HepG2 (cell line): ENCODE data around the gene KCTD6. TPM values are rescaled to one million over a fixed set of nuclear protein-coding genes. Genes with fewer than 3 reads are reported as not detected.

Experiments
- ATAC-seq: fragments of 200-7000 bp; cut with Tn5 transposase; 3 replicates; pipeline ENCODE4 v1.9.1; 2020; ENCODE audit warnings: mild to moderate bottlenecking, moderate library complexity
- BruUV-seq: library from RNA; stranded (reverse); fragments of 400-500 nt; replicated peaks from 2 replicates; lab custom pipeline; 2021; lab: Mats Ljungman, UMichigan
- CTCF ChIA-PET: fragments of 300-600 bp; formaldehyde crosslinking; extraction: SDS; loops from one replicate; lab custom pipeline; 2021; ENCODE audit warnings: low total read pairs, inconsistent platforms, low intra/inter-chr PET ratio; lab: Yijun Ruan, JAX
- POLR2A ChIA-PET: fragments of 350-600 bp; sonication (Branson Sonifier 250); formaldehyde crosslinking; loops from one replicate; lab custom pipeline; 2020; ENCODE audit warnings: antibody characterized with exemption, inconsistent platforms; lab: Yijun Ruan, JAX
- DNase-seq: peaks from one replicate; pipeline ENCODE4 v3.0.0-alpha.2; 2015; ENCODE audit warnings: low spot score
- FAIRE-seq: peaks from 3 replicates; lab custom pipeline; 2011; peaks lifted over from hg19 to GRCh38; lab: Jason Lieb, UNC
- H2AFZ ChIP-seq: one replicate; pipeline ENCODE4 v1.6.1; 2011; ENCODE audit warnings: low read length, inconsistent platforms
- H3K27ac ChIP-seq: fragments of 300-600 bp; 3 replicates; pipeline ENCODE4 v1.8.0; 2011; ENCODE audit warnings: mixed run types, mild to moderate bottlenecking, mixed read lengths, low read length, inconsistent platforms; ENCODE audit not compliant: insufficient read depth; ENCODE audit errors: extremely low read length
- H3K27me3 ChIP-seq, 2 experiments: fragments of 200-600 bp in 1 of 2; 2 replicates in 1 of 2; 3 replicates in 1 of 2; pipeline versions ENCODE4 v1.6.0 to v1.8.0; 2011; ENCODE audit warnings: low read length in 2 of 2, mild to moderate bottlenecking in 2 of 2, moderate library complexity in 2 of 2, inconsistent platforms in 1 of 2; ENCODE audit not compliant: insufficient read depth in 2 of 2, control insufficient read depth in 1 of 2
- H3K36me3 ChIP-seq, 2 experiments: fragments of 200-600 bp in 1 of 2; replicated peaks in 1 of 2; 2 replicates in 1 of 2; 3 replicates in 1 of 2; pipeline versions ENCODE4 v1.5.1 to v1.8.0; 2011; ENCODE audit warnings: low read length in 2 of 2, inconsistent platforms in 1 of 2; ENCODE audit not compliant: insufficient read depth in 2 of 2, control insufficient read depth in 1 of 2
- H3K4me1 ChIP-seq: 2 replicates; pipeline ENCODE4 v1.5.1; 2012; ENCODE audit warnings: low read length, inconsistent platforms; ENCODE audit not compliant: insufficient read depth
- H3K4me2 ChIP-seq: 2 replicates; pipeline ENCODE4 v1.6.0; 2011; ENCODE audit warnings: low read depth, low read length, inconsistent platforms
- H3K4me3 ChIP-seq, 3 experiments: fragments of 200-600 bp in 1 of 3; sonication (generic), shearing (Covaris generic) in 1 of 3; replicated peaks in 1 of 3; 2 replicates each; pipeline ENCODE4 v1.5.1; 2011 to 2016; ENCODE audit warnings: low read length in 3 of 3, inconsistent platforms in 2 of 3, low read depth in 2 of 3, mild to moderate bottlenecking in 2 of 3, control low read depth in 1 of 3, mixed read lengths in 1 of 3; ENCODE audit not compliant: insufficient read depth in 1 of 3
- H3K79me2 ChIP-seq: one replicate; pipeline ENCODE4 v1.6.1; 2011; ENCODE audit warnings: low read length, inconsistent platforms; ENCODE audit not compliant: insufficient read depth
- H3K9ac ChIP-seq: 2 replicates; pipeline ENCODE4 v1.6.0; 2011; ENCODE audit warnings: mild to moderate bottlenecking, low read depth, low read length, inconsistent platforms; ENCODE audit not compliant: insufficient read depth
- H3K9me3 ChIP-seq: 2 replicates; pipeline ENCODE4 v1.5.1; 2012; ENCODE audit warnings: mild to moderate bottlenecking, low read length
- H4K20me1 ChIP-seq: 2 replicates; pipeline ENCODE4 v1.6.0; 2011; ENCODE audit warnings: inconsistent platforms, mild to moderate bottlenecking, low read length, moderate library complexity; ENCODE audit not compliant: insufficient read depth
- FOXP1 ChIP-seq, 2 experiments: fragments of 450-650 bp in 1 of 2; IDR thresholded peaks; 2 replicates each; pipeline ENCODE4 v1.6.1; 2017 to 2018; ENCODE audit warnings: antibody characterized with exemption in 1 of 2
- KDM2A ChIP-seq: sonication (generic); formaldehyde crosslinking; IDR thresholded peaks from 2 replicates; pipeline ENCODE4 v1.4.0; 2020; ENCODE audit warnings: low read depth, missing genetic modification reagents, borderline replicate concordance
- NKX3-1 ChIP-seq: sonication (generic); formaldehyde crosslinking; IDR thresholded peaks from 2 replicates; pipeline ENCODE4 v1.5.0; 2020; ENCODE audit warnings: missing genetic modification reagents
- RARG ChIP-seq: sonication (generic); formaldehyde crosslinking; IDR thresholded peaks from 2 replicates; pipeline ENCODE4 v1.4.0; 2020; ENCODE audit warnings: low read depth, mild to moderate bottlenecking, missing genetic modification reagents
- RFXAP ChIP-seq: sonication (generic); formaldehyde crosslinking; IDR thresholded peaks from 2 replicates; pipeline ENCODE4 v1.4.0; 2020; ENCODE audit warnings: missing genetic modification reagents, borderline replicate concordance
- TAF15 ChIP-seq: fragments of 200-400 bp; formaldehyde crosslinking; IDR thresholded peaks from one replicate; pipeline ENCODE4 v1.6.1; 2018; ENCODE audit warnings: mild to moderate bottlenecking, low read depth, low read length; ENCODE audit not compliant: poor library complexity, severe bottlenecking
- ZFX ChIP-seq: sonication (generic); formaldehyde crosslinking; IDR thresholded peaks from 2 replicates; pipeline ENCODE4 v1.4.0; 2020; ENCODE audit warnings: mild to moderate bottlenecking, low read depth, missing genetic modification reagents, moderate library complexity
- ZNF549 ChIP-seq: sonication (generic); formaldehyde crosslinking; IDR thresholded peaks from 2 replicates; pipeline ENCODE4 v1.5.0; 2020; ENCODE audit warnings: missing genetic modification reagents
- WGBS: methylation state at CpG from one replicate; pipeline ENCODE4 v1.1.6; 2017; ENCODE audit warnings: low lambda C conversion rate; 5-methylcytosine and 5-hydroxymethylcytosine counted together
- in situ Hi-C: cut with HindIII; loops from 2 replicates; pipeline ENCODE4 v1.10.0; 2017; ENCODE audit warnings: low pct_unique_long_range_greater_than_20kb; ENCODE audit not compliant: extremely low pct_ligation_motif_present
- intact Hi-C: fragments of 100-400 bp; cut with micrococcal nuclease; formaldehyde crosslinking; loops from one replicate; pipeline ENCODE4 v1.10.0; 2022; ENCODE audit not compliant: unreplicated experiment
- polyA plus RNA-seq, 8 experiments: library from polyadenylated mRNA; depleted of rRNA in 3 of 8; stranded (reverse) in 7 of 8; unstranded in 1 of 8; fragments of >200 nt; fragmentation: Illumina TruSeq in 4 of 8; extraction: Trizol in 4 of 8; gene quantifications; 2 replicates each; pipeline versions ENCODE4 v1.2.1 to v1.2.3, GENCODE V29; 2011 to 2016; ENCODE audit warnings: low read depth in 4 of 8, missing spikeins in 1 of 8, mixed read lengths in 1 of 8; ENCODE audit not compliant: insufficient read depth in 1 of 8
- total RNA-seq, 5 experiments: library from RNA; depleted of rRNA; stranded (reverse); fragments of >200 nt; fragmentation: Illumina TruSeq; extraction: Trizol; gene quantifications; 2 replicates each; pipeline ENCODE4 v1.2.3, GENCODE V29; 2016; ENCODE audit warnings: low read depth in 1 of 5
- TF ChIP-seq, protein P1 (sequence below): sonication (generic); formaldehyde crosslinking; IDR thresholded peaks from 2 replicates; pipeline ENCODE4 v1.8.0; 2022; ENCODE audit warnings: mild to moderate bottlenecking, missing genetic modification reagents, moderate library complexity
- TF ChIP-seq, protein P2 (sequence below): sonication (generic); formaldehyde crosslinking; IDR thresholded peaks from 2 replicates; pipeline ENCODE4 v1.4.0; 2020; ENCODE audit warnings: missing genetic modification reagents

Gene KCTD6
- total and polyA plus RNA-seq, 2 of the 13 experiments (the other 11 are each of a cell fraction or from before 2014, with no cell fraction given) = 13.4 to 14.2 TPM

DNA sequence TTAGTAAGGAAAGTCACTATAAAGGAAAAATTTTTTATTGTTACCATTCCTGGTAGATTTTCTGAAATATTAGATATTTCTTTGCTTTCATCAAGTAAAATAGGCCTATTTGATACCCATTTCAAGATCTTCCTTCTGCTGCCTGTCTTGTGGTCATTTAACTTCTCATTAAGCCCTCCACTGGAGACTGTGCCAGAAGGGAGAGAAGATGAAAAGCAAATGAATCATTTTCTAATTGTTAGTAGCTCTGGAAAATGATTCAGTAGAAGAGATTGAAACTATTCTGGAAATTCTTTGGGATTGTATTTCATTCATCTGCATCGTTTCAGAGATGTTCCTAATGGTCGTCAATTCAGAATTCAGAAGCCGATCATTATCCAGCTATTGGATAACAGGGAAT is 3.2 kb downstream of the KCTD6 start (continued):
- TF ChIP-seq, protein P1, sequence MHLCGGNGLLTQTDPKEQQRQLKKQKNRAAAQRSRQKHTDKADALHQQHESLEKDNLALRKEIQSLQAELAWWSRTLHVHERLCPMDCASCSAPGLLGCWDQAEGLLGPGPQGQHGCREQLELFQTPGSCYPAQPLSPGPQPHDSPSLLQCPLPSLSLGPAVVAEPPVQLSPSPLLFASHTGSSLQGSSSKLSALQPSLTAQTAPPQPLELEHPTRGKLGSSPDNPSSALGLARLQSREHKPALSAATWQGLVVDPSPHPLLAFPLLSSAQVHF (CRISPR knock-in tag) = no peak
- TF ChIP-seq ZNF549 (CRISPR knock-in tag) (no peak), TAF15 (no peak), RFXAP (CRISPR knock-in tag) (no peak), NKX3-1 (CRISPR knock-in tag) (no peak)
- TF ChIP-seq, protein P2, sequence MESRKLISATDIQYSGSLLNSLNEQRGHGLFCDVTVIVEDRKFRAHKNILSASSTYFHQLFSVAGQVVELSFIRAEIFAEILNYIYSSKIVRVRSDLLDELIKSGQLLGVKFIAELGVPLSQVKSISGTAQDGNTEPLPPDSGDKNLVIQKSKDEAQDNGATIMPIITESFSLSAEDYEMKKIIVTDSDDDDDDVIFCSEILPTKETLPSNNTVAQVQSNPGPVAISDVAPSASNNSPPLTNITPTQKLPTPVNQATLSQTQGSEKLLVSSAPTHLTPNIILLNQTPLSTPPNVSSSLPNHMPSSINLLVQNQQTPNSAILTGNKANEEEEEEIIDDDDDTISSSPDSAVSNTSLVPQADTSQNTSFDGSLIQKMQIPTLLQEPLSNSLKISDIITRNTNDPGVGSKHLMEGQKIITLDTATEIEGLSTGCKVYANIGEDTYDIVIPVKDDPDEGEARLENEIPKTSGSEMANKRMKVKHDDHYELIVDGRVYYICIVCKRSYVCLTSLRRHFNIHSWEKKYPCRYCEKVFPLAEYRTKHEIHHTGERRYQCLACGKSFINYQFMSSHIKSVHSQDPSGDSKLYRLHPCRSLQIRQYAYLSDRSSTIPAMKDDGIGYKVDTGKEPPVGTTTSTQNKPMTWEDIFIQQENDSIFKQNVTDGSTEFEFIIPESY (CRISPR knock-in tag) = no peak

DNA sequence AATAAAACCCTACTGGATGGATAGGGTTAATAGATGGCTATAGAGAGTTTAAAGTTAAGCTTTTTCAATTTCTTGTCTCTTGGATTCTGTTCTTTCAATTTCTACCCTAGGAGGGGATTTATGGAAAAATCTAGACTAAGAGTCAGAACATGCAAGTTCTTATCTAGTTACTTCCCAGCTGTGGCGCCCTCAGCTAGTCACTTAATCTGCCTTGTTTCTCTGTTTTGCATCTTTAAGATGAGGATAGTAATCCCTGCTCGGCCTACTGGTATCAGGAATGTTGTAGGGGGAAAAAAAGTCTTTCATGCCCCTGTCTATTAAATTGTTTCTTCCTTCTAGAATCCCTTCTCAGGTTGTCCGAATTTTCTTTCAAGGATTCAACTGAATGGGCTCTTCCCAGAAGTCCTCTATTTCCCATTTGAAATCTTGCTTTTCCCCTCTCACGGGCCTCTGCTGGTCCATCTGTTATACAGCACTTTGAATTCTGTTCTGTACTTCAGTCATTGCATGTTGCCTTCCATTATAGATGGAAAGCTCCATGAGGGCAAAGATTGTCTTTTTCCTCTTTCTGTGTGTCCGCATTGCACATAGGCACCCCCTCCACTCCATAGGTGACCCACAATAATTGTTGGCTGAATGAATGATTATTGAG is 4.4 kb downstream of the KCTD6 start:
- ChIA-PET CTCF (no interaction called here), POLR2A (no interaction called here)
- ATAC-seq (no peak), FAIRE-seq (no peak), DNase-seq (no peak)
- peaks cover 74% of the 10 kb centered on the region for H3K79me2 ChIP-seq
- no peak overlapping the region for H2AFZ ChIP-seq
- H3K36me3 ChIP-seq = peaks cover 0 to 17% of the 10 kb centered on the region in 2 experiments; a peak in 4 of 5 replicates
- no peak overlapping the region for H3K4me2 ChIP-seq
- WGBS = 92% methylated on average over 5 of the region's 5 CpGs
- no peak overlapping the region for H3K4me3 ChIP-seq
- BruUV-seq = no TSS peak
- H3K9me3 ChIP-seq = no peaks in the 10 kb centered on the region
- in situ Hi-C loops (no loop called here), intact Hi-C loops (no loop called here)
- H3K27me3 ChIP-seq = no peaks in the 10 kb centered on the region; a peak in 1 of 5 replicates
- H3K27ac ChIP-seq = no peak overlapping the region
- TF ChIP-seq RARG (CRISPR knock-in tag) (no peak), KDM2A (CRISPR knock-in tag) (no peak), FOXP1 (IDR thresholded peaks at IDR 0.05) (no peak), FOXP1 (CRISPR knock-in tag; IDR thresholded peaks at IDR 0.05) (no peak), ZFX (no peak)
- peaks cover 48% of the 10 kb centered on the region for H3K4me1 ChIP-seq
- peaks cover 6% of the 10 kb centered on the region for H4K20me1 ChIP-seq
- no peak overlapping the region for H3K9ac ChIP-seq
